HepG2 (cell line): ENCODE data around the gene HSP90AB1. TPM values are rescaled to one million over a fixed set of nuclear protein-coding genes. Genes with fewer than 3 reads are reported as not detected.

Experiments
- ATF7-NPFF ChIP-seq: sonication (generic); formaldehyde crosslinking; IDR thresholded peaks from 2 replicates; pipeline ENCODE4 v1.8.1; 2023; ENCODE audit warnings: mild to moderate bottlenecking, low read depth, missing genetic modification reagents, moderate library complexity
- CEBPG ChIP-seq: IDR thresholded peaks from 2 replicates; pipeline ENCODE4 v1.6.1; 2016
- CENPT ChIP-seq: sonication (generic); formaldehyde crosslinking; IDR thresholded peaks from 2 replicates; pipeline ENCODE4 v1.8.0; 2022; ENCODE audit warnings: low read depth, mild to moderate bottlenecking, moderate library complexity, missing genetic modification reagents
- GPN1 ChIP-seq: sonication (generic); formaldehyde crosslinking; IDR thresholded peaks from 2 replicates; pipeline ENCODE4 v1.5.1; 2020; ENCODE audit warnings: missing genetic modification reagents, borderline replicate concordance
- HMGXB3 ChIP-seq: sonication (generic); formaldehyde crosslinking; IDR thresholded peaks from 2 replicates; pipeline ENCODE4 v1.4.0; 2020; ENCODE audit warnings: missing genetic modification reagents, borderline replicate concordance
- KDM2A ChIP-seq: sonication (generic); formaldehyde crosslinking; IDR thresholded peaks from 2 replicates; pipeline ENCODE4 v1.4.0; 2020; ENCODE audit warnings: low read depth, missing genetic modification reagents, borderline replicate concordance
- KLF13 ChIP-seq: sonication (generic); formaldehyde crosslinking; IDR thresholded peaks from 2 replicates; pipeline ENCODE4 v1.4.0; 2020; ENCODE audit warnings: mild to moderate bottlenecking, missing genetic modification reagents
- NRL ChIP-seq: sonication (generic); formaldehyde crosslinking; IDR thresholded peaks from 2 replicates; pipeline ENCODE4 v1.5.0; 2020; ENCODE audit warnings: missing genetic modification reagents, mild to moderate bottlenecking, moderate library complexity, borderline replicate concordance
- RELA ChIP-seq: sonication (generic); formaldehyde crosslinking; IDR thresholded peaks from 2 replicates; pipeline ENCODE4 v1.4.0; 2020; ENCODE audit warnings: missing genetic modification reagents
- RNF219 ChIP-seq: sonication (generic); formaldehyde crosslinking; IDR thresholded peaks from 2 replicates; pipeline ENCODE4 v1.5.0; 2020; ENCODE audit warnings: mild to moderate bottlenecking, missing genetic modification reagents
- SIN3A ChIP-seq: IDR thresholded peaks from 2 replicates; pipeline ENCODE4 v1.6.1; 2011; ENCODE audit warnings: low read depth, mild to moderate bottlenecking, control low read depth, low read length, borderline replicate concordance
- TEAD2 ChIP-seq: sonication (generic); formaldehyde crosslinking; IDR thresholded peaks from 2 replicates; pipeline ENCODE4 v1.9.0; 2021; ENCODE audit warnings: missing genetic modification reagents
- TFDP2 ChIP-seq: sonication (generic); formaldehyde crosslinking; IDR thresholded peaks from 2 replicates; pipeline ENCODE4 v1.4.0; 2020; ENCODE audit warnings: missing genetic modification reagents
- ZNF17 ChIP-seq: sonication (generic); formaldehyde crosslinking; IDR thresholded peaks from 2 replicates; pipeline ENCODE4 v1.5.0; 2020; ENCODE audit warnings: mild to moderate bottlenecking, missing genetic modification reagents
- ZNF446 ChIP-seq: sonication (generic); formaldehyde crosslinking; IDR thresholded peaks from 2 replicates; pipeline ENCODE4 v1.5.0; 2020; ENCODE audit warnings: mild to moderate bottlenecking, missing genetic modification reagents
- ZNF609 ChIP-seq: sonication (generic); formaldehyde crosslinking; IDR thresholded peaks from 2 replicates; pipeline ENCODE4 v1.4.0; 2020; ENCODE audit warnings: mild to moderate bottlenecking, missing genetic modification reagents, borderline replicate concordance
- polyA plus RNA-seq, 8 experiments: library from polyadenylated mRNA; depleted of rRNA in 3 of 8; stranded (reverse) in 7 of 8; unstranded in 1 of 8; fragments of >200 nt; fragmentation: Illumina TruSeq in 4 of 8; extraction: Trizol in 4 of 8; gene quantifications; 2 replicates each; pipeline versions ENCODE4 v1.2.1 to v1.2.3, GENCODE V29; 2011 to 2016; ENCODE audit warnings: low read depth in 4 of 8, missing spikeins in 1 of 8, mixed read lengths in 1 of 8; ENCODE audit not compliant: insufficient read depth in 1 of 8
- total RNA-seq, 5 experiments: library from RNA; depleted of rRNA; stranded (reverse); fragments of >200 nt; fragmentation: Illumina TruSeq; extraction: Trizol; gene quantifications; 2 replicates each; pipeline ENCODE4 v1.2.3, GENCODE V29; 2016; ENCODE audit warnings: low read depth in 1 of 5

HSP90AB1 gene
- total and polyA plus RNA-seq, 2 of the 13 experiments (the other 11 are each of a cell fraction or from before 2014, with no cell fraction given): 1,325 to 1,472 TPM

GRCh38 chr6:44265007-44265721 lies 18.3 kb downstream of the HSP90AB1 start, which contains the start of gene NFKBIE (continued):
- TF ChIP-seq TEAD2 (CRISPR knock-in tag) (no peak), CENPT (no peak), KDM2A (CRISPR knock-in tag) (peak; percentile 84; the same call in 1 of the 2 replicates), HMGXB3 (peak; percentile 16; the same call in 1 of the 2 replicates), ZNF609 (CRISPR knock-in tag) (no peak; the same call in 1 of the 2 replicates), TFDP2 (CRISPR knock-in tag) (peak; percentile 22; the same call in 1 of the 2 replicates), ZNF17 (CRISPR knock-in tag) (no peak), ZNF446 (CRISPR knock-in tag) (peak; percentile 77; the same call in 1 of the 2 replicates), ATF7-NPFF (CRISPR knock-in tag) (peak; percentile 81), NRL (CRISPR knock-in tag) (0 out of 2 replicates have a peak, but pooled peaks have one; percentile 63), RNF219 (no peak), CEBPG (no peak), KLF13 (no peak), SIN3A (peak; percentile 85; the same call in 1 of the 2 replicates), GPN1 (no peak), RELA (CRISPR knock-in tag) (peak; percentile 79; the same call in 1 of the 2 replicates)
